Measurements from ENCODE around the gene KLRG1. TPM values are rescaled to one million over a fixed set of nuclear protein-coding genes. Genes with fewer than 3 reads are reported as not detected.

The KLRG1 gene
- total RNA-seq, 2 donors from 2014 or later = 3.0 to 4.8 TPM

- no peaks in the 10 kb centered on the region for H3K9me3 Mint-ChIP-seq
- peaks cover 26% of the 10 kb centered on the region for H3K4me1 Mint-ChIP-seq
- H3K27me3 Mint-ChIP-seq = no peaks in the 10 kb centered on the region
- no peak overlapping the region for H3K27ac Mint-ChIP-seq
- ATAC-seq (replicated peaks) = no peak
- peak overlapping the region; percentile 7 for H3K4me3 Mint-ChIP-seq
- H3K36me3 Mint-ChIP-seq (ENCODE audit: low read depth) = no peaks in the 10 kb centered on the region
These were observed 11.9 kb downstream of the KLRG1 start for GRCh38 chr12:9001233-9001632.

GRCh38 chr12:9002335-9002734, 13.0 kb downstream of the KLRG1 start:
- H3K4me1 Mint-ChIP-seq = peaks cover 23% of the 10 kb centered on the region
- H3K9me3 Mint-ChIP-seq = no peaks in the 10 kb centered on the region
- H3K4me3 Mint-ChIP-seq = no peak overlapping the region
- ATAC-seq (replicated peaks) = no peak
- H3K27ac Mint-ChIP-seq = no peak overlapping the region
- no peaks in the 10 kb centered on the region for H3K36me3 Mint-ChIP-seq (ENCODE audit: low read depth)
- no peaks in the 10 kb centered on the region for H3K27me3 Mint-ChIP-seq

DNA sequence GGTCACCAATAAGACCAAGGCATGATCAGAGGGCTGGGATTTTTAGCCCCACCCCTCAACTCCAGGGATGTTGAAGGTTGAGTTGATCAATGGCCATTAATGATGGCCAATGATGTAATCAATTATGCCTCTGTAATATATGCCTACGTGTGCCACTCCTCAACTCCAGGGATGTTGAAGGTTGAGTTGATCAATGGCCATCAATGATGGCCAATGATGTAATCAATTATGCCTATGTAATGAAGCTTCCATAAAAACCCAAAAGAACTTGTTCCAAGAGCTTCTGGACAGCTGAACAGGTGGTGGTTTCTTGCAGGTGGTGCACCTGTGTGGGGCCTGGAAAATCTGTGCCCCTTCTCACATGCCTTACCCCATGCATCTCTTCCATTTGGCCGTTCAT, 33.2 kb downstream of the KLRG1 start:
- Mint-ChIP-seq H3K4me1 (peaks cover 9% of the 10 kb centered on the region), H3K27ac (no peak overlapping the region), H3K27me3 (no peaks in the 10 kb centered on the region), H3K36me3 (ENCODE audit: low read depth) (peaks cover 4% of the 10 kb centered on the region), H3K4me3 (no peak overlapping the region), H3K9me3 (peaks cover 2% of the 10 kb centered on the region)
- ATAC-seq (replicated peaks) = no peak

GRCh38 chr12:9024512-9024911, 35.2 kb downstream of the KLRG1 start:
- Mint-ChIP-seq H3K4me1 (peaks cover 17% of the 10 kb centered on the region), H3K9me3 (no peaks in the 10 kb centered on the region), H3K36me3 (ENCODE audit: low read depth) (peaks cover 8% of the 10 kb centered on the region), H3K27me3 (no peaks in the 10 kb centered on the region), H3K27ac (no peak overlapping the region), H3K4me3 (no peak overlapping the region)
- peak; percentile 21 for ATAC-seq (replicated peaks)

GRCh38 chr12:9027161-9028059, 38.1 kb downstream of the KLRG1 start:
- ATAC-seq (replicated peaks) = no peak
- Mint-ChIP-seq H3K4me1 (peaks cover 20% of the 10 kb centered on the region), H3K9me3 (no peaks in the 10 kb centered on the region), H3K4me3 (peak overlapping the region; percentile 46), H3K36me3 (ENCODE audit: low read depth) (peaks cover 8% of the 10 kb centered on the region), H3K27ac (peak overlapping the region; percentile 93), H3K27me3 (no peaks in the 10 kb centered on the region)

GRCh38 chr12:9030776-9031175, 41.4 kb downstream of the KLRG1 start:
- no peaks in the 10 kb centered on the region for H3K9me3 Mint-ChIP-seq
- H3K4me1 Mint-ChIP-seq = peaks cover 29% of the 10 kb centered on the region
- ATAC-seq (replicated peaks) = no peak
- H3K27ac Mint-ChIP-seq = no peak overlapping the region
- peaks cover 8% of the 10 kb centered on the region for H3K36me3 Mint-ChIP-seq (ENCODE audit: low read depth)
- no peaks in the 10 kb centered on the region for H3K27me3 Mint-ChIP-seq
- no peak overlapping the region for H3K4me3 Mint-ChIP-seq

DNA sequence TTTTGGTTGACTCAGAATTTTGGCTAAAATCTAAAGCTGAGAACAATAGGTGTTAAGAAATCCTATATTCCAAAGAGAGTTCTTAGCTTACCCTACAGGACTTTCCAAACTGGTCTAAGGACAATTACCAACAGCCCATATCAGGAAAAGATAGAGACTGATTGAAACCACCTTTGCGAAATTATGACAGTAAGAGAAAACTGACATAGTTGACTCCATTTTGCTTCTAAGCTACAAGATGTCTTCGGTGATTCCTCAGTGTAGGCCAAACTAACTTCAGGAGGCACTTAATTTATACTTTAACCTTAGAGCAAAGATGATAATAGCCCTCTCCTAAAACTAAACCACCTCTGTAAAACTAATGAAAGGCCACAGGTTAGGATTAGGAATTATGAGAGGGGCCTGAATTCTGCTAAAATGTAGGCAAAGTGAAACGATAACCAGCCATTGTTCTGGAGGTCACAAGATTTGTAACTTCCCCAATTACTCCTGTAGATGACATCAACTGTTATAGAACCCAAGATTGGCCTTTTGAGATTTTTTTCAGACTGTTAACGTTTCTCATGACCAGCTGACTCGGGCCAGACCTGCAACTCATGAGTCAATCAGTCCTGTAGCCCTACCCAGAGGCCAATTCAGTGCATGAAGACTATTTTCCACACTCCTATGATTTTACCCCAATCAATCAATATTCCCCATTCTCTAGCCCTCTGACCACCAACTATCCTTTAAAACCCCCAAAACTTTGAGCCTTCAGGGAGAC, 43.0 kb downstream of the KLRG1 start:
- Mint-ChIP-seq H3K27me3 (no peaks in the 10 kb centered on the region), H3K27ac (no peak overlapping the region)
- peak; percentile 25 for ATAC-seq (replicated peaks)

DNA sequence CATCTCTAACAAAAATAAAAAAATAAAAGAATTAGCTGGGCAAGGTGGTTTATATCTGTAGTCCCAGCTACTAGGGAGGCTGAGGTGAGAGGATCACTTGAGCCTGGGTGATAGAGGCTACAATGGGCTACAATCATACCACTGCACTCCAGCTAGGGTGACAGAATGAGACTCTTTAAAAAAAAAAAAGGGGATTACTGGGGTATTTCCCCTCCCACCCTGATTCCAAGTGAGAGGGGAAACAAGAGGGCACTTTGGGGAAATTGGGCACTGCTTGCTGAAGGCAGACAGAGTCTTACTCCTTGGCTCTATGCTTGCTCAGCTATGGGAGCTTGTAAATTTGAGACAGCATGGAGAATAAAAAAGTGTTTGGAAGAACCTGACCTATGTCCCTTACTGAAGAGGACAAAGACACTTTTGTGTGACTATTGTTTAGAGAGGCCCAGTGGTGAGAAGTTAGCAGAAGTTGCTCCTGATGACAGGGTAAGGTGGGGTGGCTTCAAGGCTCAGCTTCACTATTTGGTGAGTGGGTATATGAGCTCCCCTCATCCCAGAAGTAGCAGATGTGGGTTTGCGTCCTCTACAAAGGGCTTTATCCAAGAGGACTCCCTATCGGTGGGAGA, 44.0 kb downstream of the KLRG1 start:
- Mint-ChIP-seq H3K4me3 (no peak overlapping the region), H3K9me3 (no peaks in the 10 kb centered on the region), H3K36me3 (ENCODE audit: low read depth) (no peaks in the 10 kb centered on the region), H3K27me3 (no peaks in the 10 kb centered on the region), H3K4me1 (peaks cover 23% of the 10 kb centered on the region), H3K27ac (peak overlapping the region; percentile 29)
- no peak for ATAC-seq (replicated peaks)

More for the DNA sequence above, 43.0 kb downstream of the KLRG1 start:
- H3K36me3 Mint-ChIP-seq (ENCODE audit: low read depth) = peaks cover 6% of the 10 kb centered on the region
- H3K9me3 Mint-ChIP-seq = no peaks in the 10 kb centered on the region
- no peak overlapping the region for H3K4me3 Mint-ChIP-seq
- H3K4me1 Mint-ChIP-seq = peaks cover 27% of the 10 kb centered on the region

- ATAC-seq (replicated peaks) = peak; percentile 63
- Mint-ChIP-seq H3K4me3 (no peak overlapping the region), H3K36me3 (ENCODE audit: low read depth) (no peaks in the 10 kb centered on the region), H3K27ac (no peak overlapping the region), H3K9me3 (no peaks in the 10 kb centered on the region), H3K4me1 (peaks cover 22% of the 10 kb centered on the region), H3K27me3 (no peaks in the 10 kb centered on the region)
These were observed 44.7 kb downstream of the KLRG1 start for GRCh38 chr12:9034095-9034494.

- Mint-ChIP-seq H3K36me3 (ENCODE audit: low read depth) (no peaks in the 10 kb centered on the region), H3K27me3 (no peaks in the 10 kb centered on the region), H3K4me1 (peaks cover 25% of the 10 kb centered on the region), H3K4me3 (peak overlapping the region; percentile 2), H3K27ac (no peak overlapping the region), H3K9me3 (no peaks in the 10 kb centered on the region)
- no peak for ATAC-seq (replicated peaks)
These were observed 46.9 kb downstream of the KLRG1 start for GRCh38 chr12:9036227-9036626.

DNA sequence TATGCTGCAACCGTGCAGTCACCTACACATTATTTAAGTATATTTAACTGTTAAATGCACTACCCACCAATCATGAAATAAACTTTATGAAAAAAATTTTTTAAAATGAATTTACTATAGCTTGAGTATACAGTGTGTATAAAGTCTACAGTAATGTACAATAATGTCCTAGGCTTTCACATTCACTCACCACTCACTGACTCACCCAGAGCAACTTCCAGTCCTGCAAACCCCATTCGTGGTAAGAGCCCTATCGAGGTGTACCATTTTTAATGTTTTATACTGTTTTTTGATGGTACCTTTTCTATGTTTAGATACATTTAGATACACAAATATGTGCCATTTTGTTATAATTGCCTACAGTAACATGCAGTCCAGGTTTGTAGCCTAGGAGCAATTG, 48.1 kb downstream of the KLRG1 start:
- peak; percentile 68 for ATAC-seq (replicated peaks)
- H3K9me3 Mint-ChIP-seq = no peaks in the 10 kb centered on the region
- peaks cover 25% of the 10 kb centered on the region for H3K4me1 Mint-ChIP-seq
- no peak overlapping the region for H3K4me3 Mint-ChIP-seq
- no peak overlapping the region for H3K27ac Mint-ChIP-seq
- H3K27me3 Mint-ChIP-seq = no peaks in the 10 kb centered on the region
- no peaks in the 10 kb centered on the region for H3K36me3 Mint-ChIP-seq (ENCODE audit: low read depth)

DNA sequence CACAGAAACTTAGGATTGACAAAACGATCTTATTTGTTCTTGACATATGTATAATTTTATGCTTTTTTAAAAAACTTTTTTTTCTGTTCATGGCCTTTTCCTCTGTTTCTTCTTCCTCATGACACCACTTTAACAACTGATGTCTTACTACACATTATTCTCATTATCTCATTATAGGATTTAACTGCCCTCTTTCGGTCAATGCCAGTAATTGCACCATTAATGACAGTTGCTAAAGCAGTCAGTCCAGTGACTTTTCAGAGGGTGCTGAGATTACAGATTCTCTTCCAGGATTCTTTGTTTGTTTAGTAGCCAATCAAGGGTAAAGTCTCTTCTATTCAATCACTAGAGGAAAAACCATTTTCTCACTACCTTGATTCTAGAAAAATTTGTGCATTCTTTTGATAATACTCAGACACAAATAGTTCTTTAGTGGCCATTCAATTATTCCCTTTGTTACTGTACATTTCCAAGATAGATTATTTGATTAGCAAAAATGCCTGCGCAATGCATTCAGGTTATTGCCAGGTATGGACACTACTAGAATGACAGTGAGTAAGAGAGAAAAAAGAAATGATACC, 50.1 kb downstream of the KLRG1 start:
- Mint-ChIP-seq H3K27me3 (no peaks in the 10 kb centered on the region), H3K36me3 (ENCODE audit: low read depth) (no peaks in the 10 kb centered on the region), H3K4me3 (peak overlapping the region; percentile 4), H3K9me3 (no peaks in the 10 kb centered on the region), H3K27ac (no peak overlapping the region), H3K4me1 (peaks cover 14% of the 10 kb centered on the region)
- peak; percentile 73 for ATAC-seq (replicated peaks)

DNA sequence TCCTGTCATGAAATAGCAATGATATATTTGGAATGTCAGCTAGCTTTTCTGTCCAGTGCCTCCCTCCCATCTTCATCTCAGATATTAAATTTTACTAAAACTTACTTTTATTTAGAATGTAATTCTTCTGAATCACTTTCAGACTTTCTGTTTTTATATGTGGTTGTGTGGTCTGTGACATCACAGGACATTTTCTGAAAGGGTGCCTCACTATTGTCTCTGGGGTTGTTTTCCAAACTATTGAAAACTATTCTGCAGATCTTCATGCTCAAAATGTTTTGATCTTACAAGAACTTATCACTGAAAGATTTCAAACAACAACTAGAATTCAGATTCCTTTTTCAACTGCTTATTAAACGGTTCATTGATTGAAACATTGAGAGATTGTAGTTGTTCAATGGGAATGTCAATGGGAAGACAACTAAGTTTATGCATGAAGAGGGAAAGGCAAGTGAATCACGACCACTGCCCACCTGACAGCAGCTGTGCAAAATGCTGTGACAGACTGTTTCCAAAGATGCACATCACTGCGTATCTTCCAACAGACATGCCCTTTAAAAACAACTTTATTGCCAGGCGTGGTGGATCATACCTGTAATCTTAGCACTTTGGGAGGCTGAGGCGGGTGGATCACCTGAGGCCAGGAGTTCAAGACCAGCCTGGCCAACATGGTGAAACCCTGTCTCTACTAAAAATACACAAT, 51.3 kb downstream of the KLRG1 start:
- Mint-ChIP-seq H3K36me3 (ENCODE audit: low read depth) (no peaks in the 10 kb centered on the region), H3K4me3 (peak overlapping the region; percentile 10), H3K9me3 (no peaks in the 10 kb centered on the region), H3K27me3 (no peaks in the 10 kb centered on the region), H3K27ac (peak overlapping the region; percentile 11), H3K4me1 (peaks cover 14% of the 10 kb centered on the region)
- peak; percentile 54 for ATAC-seq (replicated peaks)

GRCh38 chr12:9041321-9041720, 52.0 kb downstream of the KLRG1 start:
- Mint-ChIP-seq H3K4me1 (peaks cover 17% of the 10 kb centered on the region), H3K9me3 (no peaks in the 10 kb centered on the region), H3K27ac (no peak overlapping the region), H3K4me3 (no peak overlapping the region), H3K27me3 (no peaks in the 10 kb centered on the region), H3K36me3 (ENCODE audit: low read depth) (no peaks in the 10 kb centered on the region)
- ATAC-seq (replicated peaks) = no peak
